ENCODE data around the gene ANKRD9. TPM values are rescaled to one million over a fixed set of nuclear protein-coding genes. Genes with fewer than 3 reads are reported as not detected.

ANKRD9 gene
- total and polyA plus RNA-seq, 9 of the 15 experiments (the other 6 are each of a cell fraction or from before 2014, with no cell fraction given): 0.04 to 32.9 (median 5.3) TPM

GRCh38 chr14:102524451-102525218 lies 15.1 kb upstream of the ANKRD9 start (continued):
- TF ChIP-seq KAT2B (IDR thresholded peaks at IDR 0.05; ENCODE audit: low read depth, low read length) (peak; percentile 28), ZNF347 (CRISPR knock-in tag; IDR thresholded peaks at IDR 0.05; ENCODE audit: low read depth) (no peak), ILK (tag; IDR thresholded peaks at IDR 0.05; ENCODE audit: borderline replicate concordance, low read depth) (no peak), NRF1 (conservative IDR thresholded peaks at IDR 0.05 in 1 of 2, IDR thresholded peaks at IDR 0.05 in 1 of 2) (peak; percentile 60 to 71), KDM5B (IDR thresholded peaks at IDR 0.05; ENCODE audit: insufficient replicate concordance, low read depth, low read length) (peak; percentile 79), E2F4 (CRISPR knock-in tag; IDR thresholded peaks at IDR 0.05; ENCODE audit: low read depth) (no peak), SMARCA5 (IDR thresholded peaks at IDR 0.05) (no peak), CSDE1 (IDR thresholded peaks at IDR 0.05) (no peak), SAFB2 (IDR thresholded peaks at IDR 0.05; ENCODE audit: borderline replicate concordance, low read depth, low read length, severe bottlenecking) (no peak), RBM22 (IDR thresholded peaks at IDR 0.05; ENCODE audit: low read depth, low read length, poor library complexity, severe bottlenecking) (no peak), TAF7 (tag; IDR thresholded peaks at IDR 0.05) (no peak), CTCF (IDR thresholded peaks at IDR 0.05 in 2 of 3, conservative IDR thresholded peaks at IDR 0.05 in 1 of 3; ENCODE audit: insufficient read depth in 2 of 3, low read depth in 1 of 3, low read length in 3 of 3) (peak; percentile 89 to 97 (median 92)), RBM17 (IDR thresholded peaks at IDR 0.05; ENCODE audit: borderline replicate concordance, low read depth, low read length) (no peak), NBN (IDR thresholded peaks at IDR 0.05; ENCODE audit: low read depth) (0 out of 2 replicates have a peak, but pooled peaks have one; percentile 33), PKNOX1 (IDR thresholded peaks at IDR 0.05) (peak; percentile 93), SUPT5H (IDR thresholded peaks at IDR 0.05) (peak; percentile 60), POLR2AphosphoS5 (IDR thresholded peaks at IDR 0.05; ENCODE audit: control insufficient read depth, insufficient read depth, low read depth, low read length) (0 out of 2 replicates have a peak, but pooled peaks have one; percentile 46), GTF2E2 (tag; IDR thresholded peaks at IDR 0.05) (no peak), TOE1 (IDR thresholded peaks at IDR 0.05; ENCODE audit: borderline replicate concordance) (peak; percentile 35; the same call in 1 of the 2 replicates), TOE1 (CRISPR knock-in tag; IDR thresholded peaks at IDR 0.05; ENCODE audit: borderline replicate concordance, low read depth) (no peak), PTTG1 (tag; IDR thresholded peaks at IDR 0.05; ENCODE audit: low read depth) (no peak), CGGBP1 (CRISPR knock-in tag; IDR thresholded peaks at IDR 0.05) (no peak), KAT8 (IDR thresholded peaks at IDR 0.05; ENCODE audit: low read depth) (no peak), RAD51 (IDR thresholded peaks at IDR 0.05; ENCODE audit: borderline replicate concordance, low read depth) (peak; percentile 92), MEF2A (IDR thresholded peaks at IDR 0.05; ENCODE audit: control insufficient read depth, low read depth, low read length) (no peak)
